Stimulated activated naive B cell treated with anti-CD40 and anti-IgM and Interleukin-4, amounts not matched to agents 10 μg/mL and 1 μg/mL and 100 μg/mL, for 72 hours (primary cell): Measurements from ENCODE around the gene MICB.
"Not testable (repeated sequence)": the region's sequence is repeated elsewhere in the genome, so short reads cannot be mapped to it uniquely, and the experiment has no call there.

Source experiments
- ATAC-seq, 2 donors: fragments of 150-1000 bp; cut with Tn5 transposase; replicated peaks; 2 replicates each; pipeline ENCODE4 v1.10.0; 2021; ENCODE audit warnings: moderate library complexity in 1 of 2
- DNase-seq: peaks from one replicate; pipeline ENCODE4 v3.0.0; 2021
- H3K27ac Mint-ChIP-seq: one replicate; pipeline ENCODE4 v1.8.0; 2022; ENCODE audit warnings: mild to moderate bottlenecking, mixed read lengths
- H3K27me3 Mint-ChIP-seq, 2 donors: one replicate each; pipeline ENCODE4 v1.8.0; 2022; ENCODE audit warnings: mixed read lengths in 2 of 2
- H3K36me3 Mint-ChIP-seq, 2 donors: one replicate each; pipeline ENCODE4 v1.8.0; 2022; ENCODE audit warnings: mixed read lengths in 2 of 2, mild to moderate bottlenecking in 1 of 2
- H3K4me1 Mint-ChIP-seq, 2 donors: one replicate each; pipeline ENCODE4 v1.8.0; 2022; ENCODE audit warnings: mixed read lengths in 2 of 2, mild to moderate bottlenecking in 1 of 2
- H3K4me3 Mint-ChIP-seq, 2 donors: one replicate each; pipeline ENCODE4 v1.8.0; 2022; ENCODE audit warnings: mild to moderate bottlenecking in 2 of 2, mixed read lengths in 2 of 2, moderate library complexity in 1 of 2
- H3K9me3 Mint-ChIP-seq, 2 donors: one replicate each; pipeline ENCODE4 v1.8.0; 2022; ENCODE audit warnings: mixed read lengths in 2 of 2, mild to moderate bottlenecking in 1 of 2

The MICB gene

GRCh38 chr6:31480574-31480973, 17.4 kb upstream of the MICB start:
- no peaks in the 10 kb centered on the region for H3K9me3 Mint-ChIP-seq
- no peak for DNase-seq
- ATAC-seq, result no peak

GRCh38 chr6:31483392-31483791, 14.6 kb upstream of the MICB start:
- H3K4me1 Mint-ChIP-seq, result peaks cover 9 to 15% of the 10 kb centered on the region in 2 donors
- ATAC-seq, result no peak
- no peak for DNase-seq

More at GRCh38 chr6:31480574-31480973, 17.4 kb upstream of the MICB start:
- peak overlapping the region; percentile 25 for H3K27ac Mint-ChIP-seq
- no peak overlapping the region for H3K4me3 Mint-ChIP-seq
- no peaks in the 10 kb centered on the region for H3K27me3 Mint-ChIP-seq
- H3K4me1 Mint-ChIP-seq, result peaks cover 21 to 34% of the 10 kb centered on the region in 2 donors
- peaks cover 3 to 17% of the 10 kb centered on the region in 2 donors for H3K36me3 Mint-ChIP-seq

GRCh38 chr6:31485055-31485454, 12.9 kb upstream of the MICB start:
- DNase-seq (no peak), ATAC-seq (no peak)
- Mint-ChIP-seq H3K27ac (no peak overlapping the region), H3K4me1 (peaks cover 2 to 5% of the 10 kb centered on the region in 2 donors), H3K9me3 (no peaks in the 10 kb centered on the region), H3K4me3 (no peak overlapping the region), H3K36me3 (peaks cover 0 to 5% of the 10 kb centered on the region in 2 donors), H3K27me3 (no peaks in the 10 kb centered on the region)

More at GRCh38 chr6:31483392-31483791, 14.6 kb upstream of the MICB start:
- Mint-ChIP-seq H3K27ac (no peak overlapping the region), H3K36me3 (peaks cover 3 to 7% of the 10 kb centered on the region in 2 donors), H3K4me3 (no peak overlapping the region), H3K9me3 (no peaks in the 10 kb centered on the region), H3K27me3 (no peaks in the 10 kb centered on the region)

DNA sequence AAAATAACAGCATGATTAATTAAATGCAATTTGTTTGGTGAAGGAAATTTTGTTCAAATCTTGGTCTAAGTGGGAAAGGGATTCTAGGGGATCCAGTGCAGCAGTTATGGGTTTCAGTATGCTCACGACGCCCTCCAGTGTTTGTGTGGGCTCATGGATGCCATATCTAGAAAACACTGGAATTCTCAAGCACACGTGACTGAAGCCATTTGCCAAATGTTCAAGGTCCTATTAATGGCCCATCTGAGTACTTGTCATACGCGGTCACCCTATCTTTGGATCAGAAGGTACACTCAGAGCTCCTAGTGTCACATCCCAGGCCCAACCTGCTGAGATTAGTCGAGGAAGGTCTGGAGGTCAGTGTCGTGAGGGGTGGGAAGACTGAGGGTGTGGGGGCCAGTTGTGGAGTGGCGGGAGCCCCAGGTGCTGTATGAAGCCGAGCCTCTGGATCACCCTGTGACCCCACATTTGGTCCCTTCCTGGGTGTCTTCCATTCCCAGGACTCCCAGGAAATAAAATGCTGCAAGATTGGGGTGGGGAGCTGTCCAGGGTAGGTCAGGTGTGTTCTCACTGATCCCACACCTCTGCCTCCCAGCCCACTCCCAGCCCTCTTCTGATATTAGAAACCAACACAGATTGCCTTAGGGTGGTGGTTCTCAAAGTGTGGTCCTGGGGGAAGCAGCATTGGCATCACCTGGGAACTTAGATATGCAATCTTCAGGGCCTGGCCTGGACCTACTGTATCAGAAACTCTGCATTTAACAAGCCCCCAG, 11.7 kb upstream of the MICB start:
- H3K27ac Mint-ChIP-seq, H3K36me3 Mint-ChIP-seq, DNase-seq, H3K4me3 Mint-ChIP-seq, H3K9me3 Mint-ChIP-seq, H3K27me3 Mint-ChIP-seq, H3K4me1 Mint-ChIP-seq: not testable (repeated sequence)
- ATAC-seq, result peak in 1 of 2 donors; percentile 5

- not testable (repeated sequence) for ATAC-seq, H3K4me3 Mint-ChIP-seq, H3K27ac Mint-ChIP-seq, H3K36me3 Mint-ChIP-seq, H3K27me3 Mint-ChIP-seq, H3K9me3 Mint-ChIP-seq, DNase-seq
- H3K4me1 Mint-ChIP-seq, result peaks cover 10 to 11% of the 10 kb centered on the region in 2 donors
These were observed 10.3 kb upstream of the MICB start for GRCh38 chr6:31487674-31488073.

- peaks cover 0 to 7% of the 10 kb centered on the region in 2 donors for H3K36me3 Mint-ChIP-seq
- peaks cover 12 to 17% of the 10 kb centered on the region in 2 donors for H3K4me1 Mint-ChIP-seq
- H3K27me3 Mint-ChIP-seq, result no peaks in the 10 kb centered on the region
- ATAC-seq, result no peak
- no peak overlapping the region for H3K4me3 Mint-ChIP-seq
- no peak for DNase-seq
- H3K27ac Mint-ChIP-seq, result no peak overlapping the region
- no peaks in the 10 kb centered on the region for H3K9me3 Mint-ChIP-seq
These were observed 8.9 kb upstream of the MICB start for GRCh38 chr6:31489086-31489485.

DNA sequence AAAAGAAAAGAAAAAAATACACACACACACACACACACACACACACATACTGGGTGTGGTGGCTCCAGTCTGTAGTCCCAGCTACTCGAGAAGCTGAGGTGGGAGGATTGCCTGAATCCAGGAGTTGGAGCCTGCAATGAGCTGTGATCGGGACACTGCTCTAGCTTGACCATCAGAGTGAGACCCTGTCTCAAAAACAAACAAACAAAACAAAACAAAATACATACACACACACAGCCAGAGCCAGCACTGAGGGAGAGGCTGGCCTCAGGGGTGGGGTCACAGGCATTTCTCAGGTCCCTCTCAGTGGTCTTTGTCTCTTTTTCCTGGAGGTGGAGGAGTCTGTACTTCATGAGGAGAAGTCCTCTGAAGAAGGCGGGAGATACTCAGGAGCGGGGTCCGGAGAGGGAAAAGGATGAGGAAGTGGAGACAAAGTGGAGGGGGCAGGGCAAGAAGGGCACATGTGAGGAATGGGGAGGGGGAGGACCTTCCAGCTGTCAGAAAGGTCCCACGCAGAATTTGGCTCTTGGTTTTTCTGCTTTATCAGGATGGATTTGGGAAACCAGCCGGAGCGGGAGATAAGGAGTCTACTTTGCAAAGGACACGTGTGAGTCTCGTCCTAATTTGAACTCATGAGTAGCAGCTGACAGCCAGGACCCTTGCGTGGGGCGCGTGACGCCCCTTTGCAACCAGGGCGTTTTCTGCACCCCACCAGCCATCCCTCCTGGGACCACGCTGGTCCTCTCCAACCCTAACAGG, 7.7 kb upstream of the MICB start:
- H3K9me3 Mint-ChIP-seq, result no peaks in the 10 kb centered on the region
- no peaks in the 10 kb centered on the region for H3K27me3 Mint-ChIP-seq
- no peak overlapping the region for H3K27ac Mint-ChIP-seq
- H3K36me3 Mint-ChIP-seq, result peaks cover 0 to 3% of the 10 kb centered on the region in 2 donors
- no peak for DNase-seq
- no peak for ATAC-seq
- no peak overlapping the region for H3K4me3 Mint-ChIP-seq
- H3K4me1 Mint-ChIP-seq, result peaks cover 14 to 20% of the 10 kb centered on the region in 2 donors

DNA sequence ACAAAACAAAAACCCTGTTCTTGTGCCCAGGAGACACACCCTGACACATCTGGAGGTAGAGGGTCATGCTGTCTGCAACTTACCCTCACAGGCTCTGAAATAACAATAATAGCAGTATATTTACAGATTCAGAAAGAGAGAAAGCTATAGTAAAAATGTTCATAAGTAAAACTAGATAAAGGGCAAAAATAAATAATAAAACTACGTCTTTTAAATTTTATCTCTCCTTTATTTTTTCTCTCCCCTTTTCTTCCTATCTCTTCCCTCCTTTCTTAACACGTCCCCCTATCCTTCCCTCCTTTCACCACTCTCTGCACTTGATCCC, 4.4 kb upstream of the MICB start:
- Mint-ChIP-seq H3K27ac (peak overlapping the region; percentile 97), H3K4me3 (peak overlapping the region; percentile 72 to 82), H3K4me1 (peaks cover 29 to 37% of the 10 kb centered on the region in 2 donors)
- H3K27me3 Mint-ChIP-seq, H3K36me3 Mint-ChIP-seq, DNase-seq, ATAC-seq, H3K9me3 Mint-ChIP-seq: not testable (repeated sequence)

- H3K36me3 Mint-ChIP-seq, result peaks cover 0 to 7% of the 10 kb centered on the region in 2 donors
- H3K4me3 Mint-ChIP-seq, result peak overlapping the region; percentile 72 to 82
- H3K27me3 Mint-ChIP-seq, result no peaks in the 10 kb centered on the region
- peaks cover 35 to 42% of the 10 kb centered on the region in 2 donors for H3K4me1 Mint-ChIP-seq
- DNase-seq (peak; percentile 76), ATAC-seq (peak; percentile 65 to 70)
- no peaks in the 10 kb centered on the region for H3K9me3 Mint-ChIP-seq
- H3K27ac Mint-ChIP-seq, result peak overlapping the region; percentile 97
These were observed 3.9 kb upstream of the MICB start for GRCh38 chr6:31493875-31494694.

GRCh38 chr6:31495580-31495979, 2.4 kb upstream of the MICB start:
- DNase-seq, result no peak
- H3K27ac Mint-ChIP-seq, result peak overlapping the region; percentile 97
- H3K9me3 Mint-ChIP-seq, result no peaks in the 10 kb centered on the region
- peak overlapping the region; percentile 72 to 82 for H3K4me3 Mint-ChIP-seq
- ATAC-seq, result no peak
- H3K36me3 Mint-ChIP-seq, result peaks cover 3 to 10% of the 10 kb centered on the region in 2 donors
- peaks cover 41 to 55% of the 10 kb centered on the region in 2 donors for H3K4me1 Mint-ChIP-seq
- no peaks in the 10 kb centered on the region for H3K27me3 Mint-ChIP-seq

GRCh38 chr6:31496826-31497225, 1.1 kb upstream of the MICB start:
- H3K27ac Mint-ChIP-seq, result peak overlapping the region; percentile 84
- peaks cover 48 to 61% of the 10 kb centered on the region in 2 donors for H3K4me1 Mint-ChIP-seq
- peaks cover 5 to 16% of the 10 kb centered on the region in 2 donors for H3K36me3 Mint-ChIP-seq
- ATAC-seq, H3K9me3 Mint-ChIP-seq, H3K27me3 Mint-ChIP-seq, DNase-seq: not testable (repeated sequence)
- H3K4me3 Mint-ChIP-seq, result peak overlapping the region; percentile 87 to 91

GRCh38 chr6:31498748-31499147, 803 bp downstream of the MICB start:
- DNase-seq (no peak), ATAC-seq (no peak)
- Mint-ChIP-seq H3K27ac (peak overlapping the region; percentile 95), H3K4me1 (peaks cover 43 to 71% of the 10 kb centered on the region in 2 donors), H3K27me3 (no peaks in the 10 kb centered on the region), H3K4me3 (peak overlapping the region; percentile 87 to 97), H3K9me3 (no peaks in the 10 kb centered on the region), H3K36me3 (peaks cover 5 to 20% of the 10 kb centered on the region in 2 donors)

DNA sequence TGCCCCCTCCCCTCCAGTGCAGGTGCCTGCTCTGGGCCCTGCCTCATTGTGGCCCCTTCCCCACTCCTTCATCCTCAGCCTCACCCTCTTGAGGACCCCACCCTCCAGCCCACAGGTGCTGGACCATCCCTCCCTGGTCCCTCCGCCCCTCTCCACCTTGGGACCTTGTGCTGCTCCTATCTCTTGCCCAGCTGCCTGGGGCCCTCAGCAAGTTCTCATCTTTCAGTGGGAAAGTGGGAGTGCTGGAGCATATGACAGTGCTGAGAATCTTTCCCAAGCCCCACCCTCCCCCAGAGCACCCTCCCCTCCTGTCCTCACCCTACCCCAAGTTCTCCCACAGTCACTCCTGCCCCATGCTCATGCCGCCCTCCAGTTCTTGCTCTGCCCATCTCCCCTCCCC, 1.7 kb downstream of the MICB start:
- not testable (repeated sequence) for H3K9me3 Mint-ChIP-seq, ATAC-seq, H3K27me3 Mint-ChIP-seq, H3K27ac Mint-ChIP-seq, DNase-seq
- Mint-ChIP-seq H3K4me3 (peak overlapping the region; percentile 87 to 97), H3K4me1 (peaks cover 43 to 70% of the 10 kb centered on the region in 2 donors), H3K36me3 (peaks cover 5 to 20% of the 10 kb centered on the region in 2 donors)

DNA sequence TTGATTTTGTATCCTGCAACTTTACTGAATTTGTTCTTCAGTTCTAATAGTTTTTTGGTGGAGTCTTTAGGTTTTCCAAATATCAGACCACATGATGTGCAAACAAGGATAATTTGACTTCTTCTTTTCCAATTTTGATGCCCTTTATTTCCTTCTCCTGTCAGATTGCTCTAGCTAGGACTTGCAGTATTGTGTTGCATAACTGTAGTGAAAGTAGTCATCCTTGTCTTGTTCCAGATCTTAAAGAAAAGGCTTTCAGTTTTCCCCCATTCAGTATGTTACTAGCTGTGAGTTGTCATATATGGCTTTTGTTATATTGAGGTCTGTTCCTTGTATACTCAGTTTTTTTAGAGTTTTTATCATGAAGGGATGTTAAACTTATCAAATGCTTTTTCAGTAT, 4.6 kb downstream of the MICB start:
- H3K27ac Mint-ChIP-seq, result no peak overlapping the region
- H3K9me3 Mint-ChIP-seq, result no peaks in the 10 kb centered on the region
- peaks cover 29 to 59% of the 10 kb centered on the region in 2 donors for H3K4me1 Mint-ChIP-seq
- no peak for ATAC-seq
- peaks cover 19 to 40% of the 10 kb centered on the region in 2 donors for H3K36me3 Mint-ChIP-seq
- no peak for DNase-seq
- no peak overlapping the region for H3K4me3 Mint-ChIP-seq
- H3K27me3 Mint-ChIP-seq, result no peaks in the 10 kb centered on the region
